ENCODE measurements around the gene TOR1AIP2. TPM values are rescaled to one million over a fixed set of nuclear protein-coding genes. Genes with fewer than 3 reads are reported as not detected.

Gene TOR1AIP2
- total RNA-seq, 1 donor, result 69.7 TPM

GRCh38 chr1:179793281-179793680 is 84.3 kb downstream of the TOR1AIP2 start:
- no peaks in the 10 kb centered on the region for H3K9me3 ChIP-seq (ENCODE audit: low read depth, low read length)
- no peaks in the 10 kb centered on the region for H3K27me3 ChIP-seq (ENCODE audit: insufficient read depth, low read length)
- no peaks in the 10 kb centered on the region for H3K4me1 ChIP-seq (ENCODE audit: insufficient read depth, low read length)
- no peak overlapping the region for H3K4me3 ChIP-seq (ENCODE audit: low read length)

Other genes starting within 250 kb of the TOR1AIP2 start
- 0.21 TPM for gene FAM163A, start 134.5 kb downstream of the TOR1AIP2 start, total RNA-seq
- 106 TPM for gene TOR1AIP1, start 4.5 kb upstream of the TOR1AIP2 start, total RNA-seq
- 76.0 TPM for gene CEP350, start 77.0 kb upstream of the TOR1AIP2 start, total RNA-seq

All from mononuclear cell (primary cell).